H9 (cell line): Measurements from ENCODE around the gene ALOX5AP. TPM values are rescaled to one million over a fixed set of nuclear protein-coding genes. Genes with fewer than 3 reads are reported as not detected.

ENCODE experiments used
- DNase-seq: peaks from one replicate; pipeline ENCODE4 v3.0.0-alpha.2; 2017
- H2AFZ ChIP-seq: one replicate; pipeline ENCODE4 v1.6.1; 2013; ENCODE audit warnings: mild to moderate bottlenecking, low read length, control low read depth, moderate library complexity
- H2AK5ac ChIP-seq: 2 replicates; pipeline ENCODE4 v1.6.1; 2013; ENCODE audit warnings: low read length, control low read depth, mixed read lengths; ENCODE audit not compliant: insufficient read length
- H2BK120ac ChIP-seq: one replicate; pipeline ENCODE4 v1.6.1; 2013; ENCODE audit warnings: low read depth, mild to moderate bottlenecking, low read length, control low read depth, inconsistent platforms; ENCODE audit not compliant: poor library complexity, severe bottlenecking
- H2BK12ac ChIP-seq: 2 replicates; pipeline ENCODE4 v1.6.1; 2013; ENCODE audit warnings: low read length, control low read depth, mixed read lengths, low read depth; ENCODE audit not compliant: insufficient read length
- H2BK15ac ChIP-seq: 2 replicates; pipeline ENCODE4 v1.6.1; 2013; ENCODE audit warnings: low read depth, low read length, control low read depth
- H2BK20ac ChIP-seq: one replicate; pipeline ENCODE4 v1.6.1; 2013; ENCODE audit warnings: low read depth, mild to moderate bottlenecking, low read length, control low read depth, inconsistent platforms; ENCODE audit not compliant: poor library complexity, severe bottlenecking
- H2BK5ac ChIP-seq: 2 replicates; pipeline ENCODE4 v1.6.1; 2013; ENCODE audit warnings: low read length, control low read depth, mixed read lengths; ENCODE audit not compliant: insufficient read length
- H3K14ac ChIP-seq: 2 replicates; pipeline ENCODE4 v1.6.1; 2013; ENCODE audit warnings: low read length, control low read depth; ENCODE audit not compliant: insufficient read depth
- H3K18ac ChIP-seq: 2 replicates; pipeline ENCODE4 v1.6.1; 2013; ENCODE audit warnings: low read depth, mild to moderate bottlenecking, mixed read lengths, low read length, control low read depth; ENCODE audit not compliant: insufficient read length
- H3K23ac ChIP-seq: 2 replicates; pipeline ENCODE4 v1.6.1; 2013; ENCODE audit warnings: low read length, control low read depth, mixed read lengths, low read depth; ENCODE audit not compliant: insufficient read length
- H3K23me2 ChIP-seq: 2 replicates; pipeline ENCODE4 v1.6.1; 2013; ENCODE audit warnings: low read depth, mild to moderate bottlenecking, mixed read lengths, low read length, control low read depth; ENCODE audit not compliant: insufficient read length, poor library complexity, severe bottlenecking
- H3K27ac ChIP-seq: 2 replicates; pipeline ENCODE4 v1.5.1; 2013; ENCODE audit warnings: low read length, control low read depth, mixed read lengths, low read depth; ENCODE audit not compliant: insufficient read length
- H3K27me3 ChIP-seq: 2 replicates; pipeline ENCODE4 v1.6.1; 2013; ENCODE audit warnings: low read length, control low read depth, inconsistent platforms; ENCODE audit not compliant: insufficient read depth
- H3K4ac ChIP-seq: 2 replicates; pipeline ENCODE4 v1.6.1; 2013; ENCODE audit warnings: low read depth, mild to moderate bottlenecking, control low read depth, inconsistent platforms, low read length, moderate library complexity
- H3K4me1 ChIP-seq: 2 replicates; pipeline ENCODE4 v1.6.1; 2013; ENCODE audit warnings: low read length, control low read depth, inconsistent platforms; ENCODE audit not compliant: insufficient read depth
- H3K4me2 ChIP-seq: 2 replicates; pipeline ENCODE4 v1.6.1; 2013; ENCODE audit warnings: low read length, control low read depth, mixed read lengths; ENCODE audit not compliant: insufficient read length, insufficient read depth
- H3K56ac ChIP-seq: 2 replicates; pipeline ENCODE4 v1.6.1; 2013; ENCODE audit warnings: low read depth, mild to moderate bottlenecking, mixed read lengths, low read length, control low read depth; ENCODE audit not compliant: insufficient read length
- H3K79me1 ChIP-seq: 2 replicates; pipeline ENCODE4 v1.6.1; 2013; ENCODE audit warnings: low read depth, mild to moderate bottlenecking, moderate library complexity, low read length, control low read depth, inconsistent platforms; ENCODE audit not compliant: insufficient read depth, poor library complexity, severe bottlenecking
- H3K79me2 ChIP-seq: 2 replicates; pipeline ENCODE4 v1.6.1; 2013; ENCODE audit warnings: low read length, control low read depth, inconsistent platforms; ENCODE audit not compliant: insufficient read depth
- H3K9ac ChIP-seq: 2 replicates; pipeline ENCODE4 v1.6.1; 2013; ENCODE audit warnings: low read length, control low read depth, mixed read lengths; ENCODE audit not compliant: insufficient read length; ENCODE audit errors: extremely low read depth
- H3K9me3 ChIP-seq: one replicate; pipeline ENCODE4 v1.6.1; 2013; ENCODE audit warnings: low read depth, low read length, inconsistent platforms; ENCODE audit not compliant: control insufficient read depth
- H3T11ph ChIP-seq: one replicate; pipeline ENCODE4 v1.6.1; 2013; ENCODE audit warnings: mild to moderate bottlenecking, low read length, control low read depth, inconsistent platforms
- H4K20me1 ChIP-seq: one replicate; pipeline ENCODE4 v1.6.1; 2013; ENCODE audit not compliant: control insufficient read depth, insufficient read length, insufficient read depth
- H4K5ac ChIP-seq: 2 replicates; pipeline ENCODE4 v1.6.1; 2013; ENCODE audit warnings: low read depth, mild to moderate bottlenecking, mixed read lengths, low read length, control low read depth; ENCODE audit not compliant: insufficient read length
- H4K8ac ChIP-seq: replicated peaks from 2 replicates; pipeline ENCODE4 v1.6.1; 2013; ENCODE audit warnings: low read length, control low read depth, mixed read lengths, low read depth; ENCODE audit not compliant: insufficient read length
- H4K91ac ChIP-seq: 2 replicates; pipeline ENCODE4 v1.6.1; 2013; ENCODE audit warnings: low read depth, mild to moderate bottlenecking, moderate library complexity, mixed read lengths, low read length, control low read depth; ENCODE audit not compliant: insufficient read length
- H3K27ac Mint-ChIP-seq, 3 experiments: 2 replicates in 2 of 3; 3 replicates in 1 of 3; pipeline ENCODE4 v1.8.0; 2020 to 2021; ENCODE audit warnings: mixed read lengths in 3 of 3, mild to moderate bottlenecking in 1 of 3, moderate library complexity in 1 of 3
- H3K27me3 Mint-ChIP-seq: 2 replicates; pipeline ENCODE4 v1.8.0; 2021; ENCODE audit warnings: low read depth, mild to moderate bottlenecking, moderate library complexity, mixed read lengths
- H3K36me3 Mint-ChIP-seq, 3 experiments: 2 replicates in 2 of 3; 3 replicates in 1 of 3; pipeline ENCODE4 v1.8.0; 2020 to 2021; ENCODE audit warnings: low read depth in 3 of 3, mixed read lengths in 3 of 3; ENCODE audit not compliant: insufficient read depth in 1 of 3
- H3K4me1 Mint-ChIP-seq, 2 experiments: 2 replicates each; pipeline ENCODE4 v1.8.0; 2020; ENCODE audit warnings: mixed read lengths in 2 of 2
- H3K4me3 Mint-ChIP-seq, 2 experiments: 2 replicates in 1 of 2; 3 replicates in 1 of 2; pipeline ENCODE4 v1.8.0; 2020 to 2021; ENCODE audit warnings: mild to moderate bottlenecking in 2 of 2, mixed read lengths in 2 of 2, moderate library complexity in 1 of 2
- H3K9me3 Mint-ChIP-seq, 2 experiments: 2 replicates in 1 of 2; 3 replicates in 1 of 2; pipeline ENCODE4 v1.8.0; 2020; ENCODE audit warnings: mild to moderate bottlenecking in 2 of 2, mixed read lengths in 2 of 2, moderate library complexity in 1 of 2
- WGBS: extraction: QIAGEN DNeasy Blood & Tissue Kit; methylation state at CpG from one replicate; pipeline ENCODE4 v1.1.7; 2013; ENCODE audit warnings: missing lambda C conversion rate, low lambda C conversion rate, mixed read lengths; ENCODE audit not compliant: insufficient read length; ENCODE audit errors: extremely low coverage; 5-methylcytosine and 5-hydroxymethylcytosine counted together
- total RNA-seq: library from RNA; stranded (reverse); gene quantifications from 2 replicates; pipeline ENCODE4 v1.2.1, GENCODE V29; 2021
- TF ChIP-seq, protein P1 (sequence below): fragments of 200-600 bp; sonication (generic); conservative IDR thresholded peaks from 3 replicates; pipeline ENCODE4 v1.8.0; 2021; ENCODE audit warnings: antibody characterized with exemption, mild to moderate bottlenecking

The ALOX5AP gene
- total RNA-seq, 1 experiment from 2014 or later, result not detected

DNA sequence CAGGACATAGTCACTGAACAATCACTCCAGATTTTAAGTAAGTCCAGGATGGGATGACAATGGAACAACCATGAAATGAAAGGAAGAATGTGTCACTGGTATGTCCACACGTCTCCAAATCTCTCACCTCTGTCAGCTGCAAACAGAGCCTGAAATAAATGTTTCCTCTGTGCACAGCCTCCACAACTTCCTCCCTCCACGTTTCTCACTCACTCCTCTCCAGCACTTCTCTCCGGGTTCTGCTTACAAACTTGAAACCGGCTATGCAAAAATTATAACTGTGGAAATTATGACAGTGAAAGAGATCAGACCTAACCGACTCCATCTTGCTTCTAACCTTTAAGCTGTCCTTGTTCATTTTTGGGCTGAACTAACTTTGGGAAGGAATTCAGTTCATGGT is 35.0 kb upstream of the ALOX5AP start:
- Histone ChIP-seq H2BK120ac (no peak overlapping the region), H4K8ac (no peak overlapping the region), H3K14ac (no peak overlapping the region), H3K9ac (no peak overlapping the region), H2AK5ac (no peak overlapping the region), H4K20me1 (no peaks in the 10 kb centered on the region), H3K23me2 (no peaks in the 10 kb centered on the region), H4K5ac (no peak overlapping the region), H3K27me3 (no peaks in the 10 kb centered on the region), H3K4me2 (no peak overlapping the region), H3K18ac (no peak overlapping the region), H2BK5ac (no peak overlapping the region), H2AFZ (no peak overlapping the region), H4K91ac (no peak overlapping the region), H3K9me3 (no peaks in the 10 kb centered on the region), H3K4ac (no peak overlapping the region), H2BK15ac (no peak overlapping the region), H3K27ac (no peak overlapping the region), H3K79me1 (no peaks in the 10 kb centered on the region), H3K79me2 (no peaks in the 10 kb centered on the region), H3K56ac (no peak overlapping the region), H2BK20ac (no peak overlapping the region), H3T11ph (no peak overlapping the region), H2BK12ac (no peak overlapping the region), H3K4me1 (0 out of 2 replicates have a peak, but pooled peaks cover 7% of the 10 kb centered on the region), H3K23ac (no peak overlapping the region)
- H3K4me1 Mint-ChIP-seq, result peaks cover 14 to 20% of the 10 kb centered on the region in 2 experiments
- TF ChIP-seq, protein P1, sequence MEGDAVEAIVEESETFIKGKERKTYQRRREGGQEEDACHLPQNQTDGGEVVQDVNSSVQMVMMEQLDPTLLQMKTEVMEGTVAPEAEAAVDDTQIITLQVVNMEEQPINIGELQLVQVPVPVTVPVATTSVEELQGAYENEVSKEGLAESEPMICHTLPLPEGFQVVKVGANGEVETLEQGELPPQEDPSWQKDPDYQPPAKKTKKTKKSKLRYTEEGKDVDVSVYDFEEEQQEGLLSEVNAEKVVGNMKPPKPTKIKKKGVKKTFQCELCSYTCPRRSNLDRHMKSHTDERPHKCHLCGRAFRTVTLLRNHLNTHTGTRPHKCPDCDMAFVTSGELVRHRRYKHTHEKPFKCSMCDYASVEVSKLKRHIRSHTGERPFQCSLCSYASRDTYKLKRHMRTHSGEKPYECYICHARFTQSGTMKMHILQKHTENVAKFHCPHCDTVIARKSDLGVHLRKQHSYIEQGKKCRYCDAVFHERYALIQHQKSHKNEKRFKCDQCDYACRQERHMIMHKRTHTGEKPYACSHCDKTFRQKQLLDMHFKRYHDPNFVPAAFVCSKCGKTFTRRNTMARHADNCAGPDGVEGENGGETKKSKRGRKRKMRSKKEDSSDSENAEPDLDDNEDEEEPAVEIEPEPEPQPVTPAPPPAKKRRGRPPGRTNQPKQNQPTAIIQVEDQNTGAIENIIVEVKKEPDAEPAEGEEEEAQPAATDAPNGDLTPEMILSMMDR, result no peak
- H3K27ac Mint-ChIP-seq, result no peak overlapping the region
- H3K9me3 Mint-ChIP-seq, result no peaks in the 10 kb centered on the region; a peak in 1 of 5 replicates
- peaks cover 3% of the 10 kb centered on the region for H3K27me3 Mint-ChIP-seq
- no peak overlapping the region for H3K4me3 Mint-ChIP-seq
- DNase-seq, result no peak
- WGBS, result no CpG with 5 or more reads among the region's 5 CpGs
- H3K36me3 Mint-ChIP-seq, result no peaks in the 10 kb centered on the region
